NCI-H460 (cell line): ENCODE results near the gene ECI2. TPM values are rescaled to one million over a fixed set of nuclear protein-coding genes. Genes with fewer than 3 reads are reported as not detected.
"Not testable (repeated sequence)": the region's sequence is repeated elsewhere in the genome, so short reads cannot be mapped to it uniquely, and the experiment has no call there.

Source experiments
- DNase-seq: peaks from one replicate; pipeline ENCODE4 v3.0.0-alpha.2; 2016; ENCODE audit warnings: low read depth; ENCODE audit errors: extremely low read depth
- total RNA-seq: library from RNA; depleted of rRNA; stranded (reverse); fragments of >200 nt; shearing (Covaris generic); gene quantifications from 2 replicates; pipeline ENCODE4 v1.2.3, GENCODE V29; 2014

Gene ECI2
- total RNA-seq, 1 experiment from 2014 or later = 58.8 TPM

GRCh38 chr6:4145083-4145482 lies 9.7 kb upstream of the ECI2 start:
- no peak for DNase-seq

GRCh38 chr6:4139272-4139671 lies 3.9 kb upstream of the ECI2 start:
- DNase-seq = no peak

- DNase-seq = no peak
These were observed 2.8 kb upstream of the ECI2 start for GRCh38 chr6:4138186-4138585.

- no peak for DNase-seq
These were observed 1.0 kb upstream of the ECI2 start for GRCh38 chr6:4136354-4136831.

- peak; percentile 87 for DNase-seq
These were observed 434 bp upstream of the ECI2 start for GRCh38 chr6:4135665-4136353.

- DNase-seq = no peak
These were observed 1.2 kb downstream of the ECI2 start for GRCh38 chr6:4133941-4134838.

GRCh38 chr6:4130357-4130987 lies 4.9 kb downstream of the ECI2 start:
- no peak for DNase-seq

- no peak for DNase-seq
These were observed 5.9 kb downstream of the ECI2 start for GRCh38 chr6:4129446-4129845.

- DNase-seq = no peak
These were observed 6.6 kb downstream of the ECI2 start for GRCh38 chr6:4128748-4129147.

GRCh38 chr6:4128072-4128471 lies 7.3 kb downstream of the ECI2 start:
- no peak for DNase-seq

GRCh38 chr6:4125933-4126864 lies 9.2 kb downstream of the ECI2 start:
- peak; percentile 30 for DNase-seq

- DNase-seq = no peak
These were observed 9.9 kb downstream of the ECI2 start for GRCh38 chr6:4125500-4125899.

GRCh38 chr6:4124351-4124750 lies 11.0 kb downstream of the ECI2 start:
- no peak for DNase-seq

GRCh38 chr6:4115741-4116140 lies 19.6 kb downstream of the ECI2 start:
- no peak for DNase-seq

- DNase-seq = no peak
These were observed 21.3 kb downstream of the ECI2 start for GRCh38 chr6:4114123-4114522.

GRCh38 chr6:4113649-4114048 lies 21.7 kb downstream of the ECI2 start:
- no peak for DNase-seq

- no peak for DNase-seq
These were observed 23.0 kb downstream of the ECI2 start for GRCh38 chr6:4112366-4112765.

- DNase-seq = not testable (repeated sequence)
These were observed 26.0 kb downstream of the ECI2 start for GRCh38 chr6:4109363-4109815.

- DNase-seq = no peak
These were observed 26.7 kb downstream of the ECI2 start for GRCh38 chr6:4108561-4109093.

- DNase-seq = no peak
These were observed 27.5 kb downstream of the ECI2 start for GRCh38 chr6:4107873-4108272.
